GM23338 (cell line): ENCODE data around the gene DSG1. TPM values are rescaled to one million over a fixed set of nuclear protein-coding genes. Genes with fewer than 3 reads are reported as not detected.

ENCODE experiments used
- ATAC-seq: fragments of 200-7000 bp; cut with Tn5 transposase; 3 replicates; pipeline ENCODE4 v1.9.1; 2020
- DNase-seq: peaks from one replicate; pipeline ENCODE4 v3.0.0-alpha.2; 2015; ENCODE audit warnings: low spot score
- H2AFZ ChIP-seq: fragments of 200-600 bp; sonication (generic); 2 replicates; pipeline ENCODE4 v1.8.0; 2016; ENCODE audit warnings: antibody characterized with exemption, mild to moderate bottlenecking, moderate library complexity
- H3F3A ChIP-seq: fragments of 200-600 bp; sonication (generic); replicated peaks from 2 replicates; pipeline ENCODE4 v1.8.0; 2017; ENCODE audit warnings: antibody characterized with exemption, mixed run types, low read depth
- H3K27ac ChIP-seq: fragments of 200-600 bp; sonication (generic); 2 replicates; pipeline ENCODE4 v1.6.1; 2016; ENCODE audit warnings: low read depth
- H3K27me3 ChIP-seq: fragments of 200-600 bp; sonication (generic); 2 replicates; pipeline ENCODE4 v1.8.0; 2016; ENCODE audit warnings: mild to moderate bottlenecking, mixed run types, moderate library complexity; ENCODE audit not compliant: insufficient read depth
- H3K36me3 ChIP-seq: fragments of 200-600 bp; sonication (generic); 2 replicates; pipeline ENCODE4 v1.8.0; 2016; ENCODE audit warnings: mild to moderate bottlenecking; ENCODE audit not compliant: insufficient read depth
- H3K4me1 ChIP-seq: fragments of 200-600 bp; sonication (generic); 2 replicates; pipeline ENCODE4 v1.8.0; 2016; ENCODE audit warnings: mild to moderate bottlenecking, moderate library complexity; ENCODE audit not compliant: insufficient read depth
- H3K4me2 ChIP-seq: fragments of 200-600 bp; sonication (generic); 2 replicates; pipeline ENCODE4 v1.7.1; 2017; ENCODE audit warnings: mixed run types
- H3K4me3 ChIP-seq: fragments of 200-600 bp; sonication (generic); 2 replicates; pipeline ENCODE4 v1.6.1; 2016; ENCODE audit warnings: mixed run types
- H3K79me2 ChIP-seq: fragments of 200-600 bp; sonication (generic); replicated peaks from 2 replicates; pipeline ENCODE4 v1.8.0; 2017; ENCODE audit warnings: mild to moderate bottlenecking; ENCODE audit not compliant: insufficient read depth
- H3K9me2 ChIP-seq: fragments of 200-600 bp; sonication (generic); 2 replicates; pipeline ENCODE4 v1.8.0; 2017; ENCODE audit not compliant: insufficient read depth
- H4K20me1 ChIP-seq: fragments of 200-600 bp; sonication (generic); replicated peaks from 2 replicates; pipeline ENCODE4 v1.8.0; 2017; ENCODE audit warnings: mild to moderate bottlenecking; ENCODE audit not compliant: insufficient read depth
- H3K27ac Mint-ChIP-seq: 2 replicates; pipeline ENCODE4 v1.8.0; 2020; ENCODE audit warnings: inconsistent platforms, mild to moderate bottlenecking, moderate library complexity, mixed read lengths
- H3K27me3 Mint-ChIP-seq: 3 replicates; pipeline ENCODE4 v1.8.0; 2022; ENCODE audit warnings: low read depth, mild to moderate bottlenecking, moderate library complexity, mixed read lengths, inconsistent platforms; ENCODE audit not compliant: insufficient read depth, poor library complexity
- H3K36me3 Mint-ChIP-seq: 3 replicates; pipeline ENCODE4 v1.8.0; 2021; ENCODE audit warnings: low read depth, mild to moderate bottlenecking, inconsistent platforms, moderate library complexity, mixed read lengths
- H3K4me1 Mint-ChIP-seq: 3 replicates; pipeline ENCODE4 v1.8.0; 2020; ENCODE audit warnings: mild to moderate bottlenecking, inconsistent platforms, mixed read lengths
- H3K4me3 Mint-ChIP-seq: 3 replicates; pipeline ENCODE4 v1.8.0; 2021; ENCODE audit warnings: moderate library complexity, mild to moderate bottlenecking, inconsistent platforms, mixed read lengths
- H3K9me3 Mint-ChIP-seq: 3 replicates; pipeline ENCODE4 v1.8.0; 2020; ENCODE audit warnings: moderate library complexity, mild to moderate bottlenecking, inconsistent platforms, mixed read lengths
- CREB1 ChIP-seq: fragments of 250-450 bp; sonication (Bioruptor Pico); IDR thresholded peaks from 2 replicates; pipeline ENCODE4 v1.5.0; 2020; ENCODE audit warnings: low read depth, mild to moderate bottlenecking, moderate library complexity
- EZH2 ChIP-seq: fragments of 200-600 bp; sonication (generic); IDR thresholded peaks from one replicate; pipeline ENCODE4 v1.8.0; 2017; ENCODE audit warnings: antibody characterized with exemption, mild to moderate bottlenecking, low read depth; ENCODE audit not compliant: unreplicated experiment
- EZH2phosphoT487 ChIP-seq: fragments of 200-600 bp; sonication (generic); IDR thresholded peaks from one replicate; pipeline ENCODE4 v1.8.1; 2018; ENCODE audit warnings: antibody characterized with exemption; ENCODE audit not compliant: unreplicated experiment
- JUNB ChIP-seq: IDR thresholded peaks from one replicate; pipeline ENCODE4 v1.6.1; 2016; ENCODE audit warnings: antibody characterized with exemption; ENCODE audit not compliant: unreplicated experiment
- NANOG ChIP-seq: IDR thresholded peaks from 2 replicates; pipeline ENCODE4 v1.6.1; 2016; ENCODE audit warnings: antibody characterized with exemption, borderline replicate concordance
- POLR2AphosphoS5 ChIP-seq: IDR thresholded peaks from 2 replicates; pipeline ENCODE4 v1.6.1; 2016; ENCODE audit warnings: antibody characterized with exemption, low read depth
- STAT1 ChIP-seq: IDR thresholded peaks from one replicate; pipeline ENCODE4 v1.6.1; 2016; ENCODE audit warnings: antibody characterized with exemption; ENCODE audit not compliant: unreplicated experiment
- ZNF114 ChIP-seq: fragments of 250-450 bp; sonication (Bioruptor Pico); IDR thresholded peaks from 2 replicates; pipeline ENCODE4 v1.5.0; 2020; ENCODE audit warnings: mild to moderate bottlenecking, moderate library complexity
- ZNF331 ChIP-seq: fragments of 250-450 bp; sonication (Bioruptor Pico); IDR thresholded peaks from 2 replicates; pipeline ENCODE4 v1.5.0; 2020; ENCODE audit warnings: low read depth, mild to moderate bottlenecking, moderate library complexity
- polyA plus RNA-seq: library from polyadenylated mRNA; unstranded; fragments of >200 nt; fragmentation: Nextera tagmentation; extraction: Ambion mirVana; gene quantifications from 2 replicates; pipeline ENCODE4 v1.2.1, GENCODE V29; 2016
- total RNA-seq: library from RNA; depleted of rRNA; stranded (reverse); fragments of >200 nt; shearing (Covaris generic); gene quantifications from 2 replicates; pipeline ENCODE4 v1.2.3, GENCODE V29; 2014
- TF ChIP-seq, protein P1 (sequence below): IDR thresholded peaks from one replicate; pipeline ENCODE4 v1.6.1; 2018; ENCODE audit warnings: antibody characterized with exemption; ENCODE audit not compliant: unreplicated experiment
- TF ChIP-seq, protein P2 (sequence below): fragments of 250-450 bp; sonication (Bioruptor Pico); IDR thresholded peaks from 2 replicates; pipeline ENCODE4 v1.5.0; 2020; ENCODE audit warnings: mild to moderate bottlenecking, moderate library complexity
- TF ChIP-seq, protein P3 (sequence below): IDR thresholded peaks from 2 replicates; pipeline ENCODE4 v1.6.1; 2016; ENCODE audit warnings: antibody characterized with exemption
- TF ChIP-seq, protein P4 (sequence below), 2 experiments: fragments of 200-600 bp in 1 of 2; sonication (generic) in 1 of 2; conservative IDR thresholded peaks; 2 replicates each; pipeline versions ENCODE4 v1.5.1 to v1.6.1; 2016 to 2017; ENCODE audit warnings: antibody characterized with exemption in 2 of 2, low read depth in 2 of 2, mild to moderate bottlenecking in 2 of 2, moderate library complexity in 1 of 2

Gene DSG1
- total and polyA plus RNA-seq, 2 experiments from 2014 or later: not detected

DNA sequence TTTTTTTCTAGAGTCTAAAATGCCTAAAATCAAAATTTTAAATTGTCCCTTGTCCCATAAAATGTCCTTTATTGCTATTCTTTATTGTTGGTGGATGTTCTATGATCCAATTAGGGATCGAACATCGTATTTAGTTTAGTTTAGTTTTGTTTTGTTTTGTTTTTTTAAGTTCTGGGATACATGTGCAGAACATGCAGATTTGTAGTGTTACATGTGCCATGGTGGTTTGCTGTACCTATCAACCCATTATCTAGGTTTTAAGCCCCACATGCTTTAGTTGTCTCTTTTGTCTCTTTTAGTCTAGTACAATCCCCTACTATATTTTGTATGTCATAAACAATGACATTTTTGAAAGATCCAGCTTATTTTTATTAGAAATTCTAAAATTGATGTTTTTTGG, 8.8 kb upstream of the DSG1 start:
- H3K36me3 Mint-ChIP-seq: no peaks in the 10 kb centered on the region; the same call in 2 of the 3 replicates
- Histone ChIP-seq H3K9me2 (no peaks in the 10 kb centered on the region), H3K4me1 (no peaks in the 10 kb centered on the region), H3K27me3 (no peaks in the 10 kb centered on the region), H2AFZ (no peak overlapping the region), H3K79me2 (no peaks in the 10 kb centered on the region), H3K27ac (no peak overlapping the region), H3F3A (no peaks in the 10 kb centered on the region), H4K20me1 (no peaks in the 10 kb centered on the region), H3K4me2 (no peak overlapping the region), H3K4me3 (no peak overlapping the region), H3K36me3 (no peaks in the 10 kb centered on the region)
- TF ChIP-seq, protein P1, sequence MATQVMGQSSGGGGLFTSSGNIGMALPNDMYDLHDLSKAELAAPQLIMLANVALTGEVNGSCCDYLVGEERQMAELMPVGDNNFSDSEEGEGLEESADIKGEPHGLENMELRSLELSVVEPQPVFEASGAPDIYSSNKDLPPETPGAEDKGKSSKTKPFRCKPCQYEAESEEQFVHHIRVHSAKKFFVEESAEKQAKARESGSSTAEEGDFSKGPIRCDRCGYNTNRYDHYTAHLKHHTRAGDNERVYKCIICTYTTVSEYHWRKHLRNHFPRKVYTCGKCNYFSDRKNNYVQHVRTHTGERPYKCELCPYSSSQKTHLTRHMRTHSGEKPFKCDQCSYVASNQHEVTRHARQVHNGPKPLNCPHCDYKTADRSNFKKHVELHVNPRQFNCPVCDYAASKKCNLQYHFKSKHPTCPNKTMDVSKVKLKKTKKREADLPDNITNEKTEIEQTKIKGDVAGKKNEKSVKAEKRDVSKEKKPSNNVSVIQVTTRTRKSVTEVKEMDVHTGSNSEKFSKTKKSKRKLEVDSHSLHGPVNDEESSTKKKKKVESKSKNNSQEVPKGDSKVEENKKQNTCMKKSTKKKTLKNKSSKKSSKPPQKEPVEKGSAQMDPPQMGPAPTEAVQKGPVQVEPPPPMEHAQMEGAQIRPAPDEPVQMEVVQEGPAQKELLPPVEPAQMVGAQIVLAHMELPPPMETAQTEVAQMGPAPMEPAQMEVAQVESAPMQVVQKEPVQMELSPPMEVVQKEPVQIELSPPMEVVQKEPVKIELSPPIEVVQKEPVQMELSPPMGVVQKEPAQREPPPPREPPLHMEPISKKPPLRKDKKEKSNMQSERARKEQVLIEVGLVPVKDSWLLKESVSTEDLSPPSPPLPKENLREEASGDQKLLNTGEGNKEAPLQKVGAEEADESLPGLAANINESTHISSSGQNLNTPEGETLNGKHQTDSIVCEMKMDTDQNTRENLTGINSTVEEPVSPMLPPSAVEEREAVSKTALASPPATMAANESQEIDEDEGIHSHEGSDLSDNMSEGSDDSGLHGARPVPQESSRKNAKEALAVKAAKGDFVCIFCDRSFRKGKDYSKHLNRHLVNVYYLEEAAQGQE: no peak
- TF ChIP-seq, protein P2, sequence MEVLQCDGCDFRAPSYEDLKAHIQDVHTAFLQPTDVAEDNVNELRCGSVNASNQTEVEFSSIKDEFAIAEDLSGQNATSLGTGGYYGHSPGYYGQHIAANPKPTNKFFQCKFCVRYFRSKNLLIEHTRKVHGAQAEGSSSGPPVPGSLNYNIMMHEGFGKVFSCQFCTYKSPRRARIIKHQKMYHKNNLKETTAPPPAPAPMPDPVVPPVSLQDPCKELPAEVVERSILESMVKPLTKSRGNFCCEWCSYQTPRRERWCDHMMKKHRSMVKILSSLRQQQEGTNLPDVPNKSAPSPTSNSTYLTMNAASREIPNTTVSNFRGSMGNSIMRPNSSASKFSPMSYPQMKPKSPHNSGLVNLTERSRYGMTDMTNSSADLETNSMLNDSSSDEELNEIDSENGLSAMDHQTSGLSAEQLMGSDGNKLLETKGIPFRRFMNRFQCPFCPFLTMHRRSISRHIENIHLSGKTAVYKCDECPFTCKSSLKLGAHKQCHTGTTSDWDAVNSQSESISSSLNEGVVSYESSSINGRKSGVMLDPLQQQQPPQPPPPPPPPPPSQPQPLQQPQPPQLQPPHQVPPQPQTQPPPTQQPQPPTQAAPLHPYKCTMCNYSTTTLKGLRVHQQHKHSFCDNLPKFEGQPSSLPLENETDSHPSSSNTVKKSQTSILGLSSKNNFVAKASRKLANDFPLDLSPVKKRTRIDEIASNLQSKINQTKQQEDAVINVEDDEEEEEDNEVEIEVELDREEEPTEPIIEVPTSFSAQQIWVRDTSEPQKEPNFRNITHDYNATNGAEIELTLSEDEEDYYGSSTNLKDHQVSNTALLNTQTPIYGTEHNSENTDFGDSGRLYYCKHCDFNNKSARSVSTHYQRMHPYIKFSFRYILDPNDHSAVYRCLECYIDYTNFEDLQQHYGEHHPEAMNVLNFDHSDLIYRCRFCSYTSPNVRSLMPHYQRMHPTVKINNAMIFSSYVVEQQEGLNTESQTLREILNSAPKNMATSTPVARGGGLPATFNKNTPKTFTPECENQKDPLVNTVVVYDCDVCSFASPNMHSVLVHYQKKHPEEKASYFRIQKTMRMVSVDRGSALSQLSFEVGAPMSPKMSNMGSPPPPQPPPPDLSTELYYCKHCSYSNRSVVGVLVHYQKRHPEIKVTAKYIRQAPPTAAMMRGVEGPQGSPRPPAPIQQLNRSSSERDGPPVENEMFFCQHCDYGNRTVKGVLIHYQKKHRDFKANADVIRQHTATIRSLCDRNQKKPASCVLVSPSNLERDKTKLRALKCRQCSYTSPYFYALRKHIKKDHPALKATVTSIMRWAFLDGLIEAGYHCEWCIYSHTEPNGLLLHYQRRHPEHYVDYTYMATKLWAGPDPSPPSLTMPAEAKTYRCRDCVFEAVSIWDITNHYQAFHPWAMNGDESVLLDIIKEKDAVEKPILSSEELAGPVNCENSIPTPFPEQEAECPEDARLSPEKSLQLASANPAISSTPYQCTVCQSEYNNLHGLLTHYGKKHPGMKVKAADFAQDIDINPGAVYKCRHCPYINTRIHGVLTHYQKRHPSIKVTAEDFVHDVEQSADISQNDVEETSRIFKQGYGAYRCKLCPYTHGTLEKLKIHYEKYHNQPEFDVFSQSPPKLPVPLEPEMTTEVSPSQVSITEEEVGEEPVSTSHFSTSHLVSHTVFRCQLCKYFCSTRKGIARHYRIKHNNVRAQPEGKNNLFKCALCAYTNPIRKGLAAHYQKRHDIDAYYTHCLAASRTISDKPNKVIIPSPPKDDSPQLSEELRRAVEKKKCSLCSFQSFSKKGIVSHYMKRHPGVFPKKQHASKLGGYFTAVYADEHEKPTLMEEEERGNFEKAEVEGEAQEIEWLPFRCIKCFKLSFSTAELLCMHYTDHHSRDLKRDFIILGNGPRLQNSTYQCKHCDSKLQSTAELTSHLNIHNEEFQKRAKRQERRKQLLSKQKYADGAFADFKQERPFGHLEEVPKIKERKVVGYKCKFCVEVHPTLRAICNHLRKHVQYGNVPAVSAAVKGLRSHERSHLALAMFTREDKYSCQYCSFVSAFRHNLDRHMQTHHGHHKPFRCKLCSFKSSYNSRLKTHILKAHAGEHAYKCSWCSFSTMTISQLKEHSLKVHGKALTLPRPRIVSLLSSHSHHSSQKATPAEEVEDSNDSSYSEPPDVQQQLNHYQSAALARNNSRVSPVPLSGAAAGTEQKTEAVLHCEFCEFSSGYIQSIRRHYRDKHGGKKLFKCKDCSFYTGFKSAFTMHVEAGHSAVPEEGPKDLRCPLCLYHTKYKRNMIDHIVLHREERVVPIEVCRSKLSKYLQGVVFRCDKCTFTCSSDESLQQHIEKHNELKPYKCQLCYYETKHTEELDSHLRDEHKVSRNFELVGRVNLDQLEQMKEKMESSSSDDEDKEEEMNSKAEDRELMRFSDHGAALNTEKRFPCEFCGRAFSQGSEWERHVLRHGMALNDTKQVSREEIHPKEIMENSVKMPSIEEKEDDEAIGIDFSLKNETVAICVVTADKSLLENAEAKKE (CRISPR knock-in tag): no peak
- no peak for TF ChIP-seq EZH2phosphoT487
- no peak for TF ChIP-seq EZH2
- no peak for TF ChIP-seq STAT1
- TF ChIP-seq ZNF114 (CRISPR knock-in tag): no peak
- TF ChIP-seq ZNF331 (CRISPR knock-in tag): no peak
- no peak for TF ChIP-seq JUNB
- TF ChIP-seq CREB1: no peak
- TF ChIP-seq, protein P3, sequence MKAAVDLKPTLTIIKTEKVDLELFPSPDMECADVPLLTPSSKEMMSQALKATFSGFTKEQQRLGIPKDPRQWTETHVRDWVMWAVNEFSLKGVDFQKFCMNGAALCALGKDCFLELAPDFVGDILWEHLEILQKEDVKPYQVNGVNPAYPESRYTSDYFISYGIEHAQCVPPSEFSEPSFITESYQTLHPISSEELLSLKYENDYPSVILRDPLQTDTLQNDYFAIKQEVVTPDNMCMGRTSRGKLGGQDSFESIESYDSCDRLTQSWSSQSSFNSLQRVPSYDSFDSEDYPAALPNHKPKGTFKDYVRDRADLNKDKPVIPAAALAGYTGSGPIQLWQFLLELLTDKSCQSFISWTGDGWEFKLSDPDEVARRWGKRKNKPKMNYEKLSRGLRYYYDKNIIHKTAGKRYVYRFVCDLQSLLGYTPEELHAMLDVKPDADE: no peak
- no peak for TF ChIP-seq NANOG
- TF ChIP-seq, protein P4, sequence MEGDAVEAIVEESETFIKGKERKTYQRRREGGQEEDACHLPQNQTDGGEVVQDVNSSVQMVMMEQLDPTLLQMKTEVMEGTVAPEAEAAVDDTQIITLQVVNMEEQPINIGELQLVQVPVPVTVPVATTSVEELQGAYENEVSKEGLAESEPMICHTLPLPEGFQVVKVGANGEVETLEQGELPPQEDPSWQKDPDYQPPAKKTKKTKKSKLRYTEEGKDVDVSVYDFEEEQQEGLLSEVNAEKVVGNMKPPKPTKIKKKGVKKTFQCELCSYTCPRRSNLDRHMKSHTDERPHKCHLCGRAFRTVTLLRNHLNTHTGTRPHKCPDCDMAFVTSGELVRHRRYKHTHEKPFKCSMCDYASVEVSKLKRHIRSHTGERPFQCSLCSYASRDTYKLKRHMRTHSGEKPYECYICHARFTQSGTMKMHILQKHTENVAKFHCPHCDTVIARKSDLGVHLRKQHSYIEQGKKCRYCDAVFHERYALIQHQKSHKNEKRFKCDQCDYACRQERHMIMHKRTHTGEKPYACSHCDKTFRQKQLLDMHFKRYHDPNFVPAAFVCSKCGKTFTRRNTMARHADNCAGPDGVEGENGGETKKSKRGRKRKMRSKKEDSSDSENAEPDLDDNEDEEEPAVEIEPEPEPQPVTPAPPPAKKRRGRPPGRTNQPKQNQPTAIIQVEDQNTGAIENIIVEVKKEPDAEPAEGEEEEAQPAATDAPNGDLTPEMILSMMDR (conservative IDR thresholded peaks at IDR 0.05; ENCODE audit: low read depth in 2 of 2): no peak
- no peak for TF ChIP-seq POLR2AphosphoS5
- no peaks in the 10 kb centered on the region for H3K4me1 Mint-ChIP-seq
- H3K9me3 Mint-ChIP-seq: no peaks in the 10 kb centered on the region; the same call in 2 of the 3 replicates
- H3K27me3 Mint-ChIP-seq: no peaks in the 10 kb centered on the region
- H3K4me3 Mint-ChIP-seq: no peak overlapping the region
- DNase-seq (no peak), ATAC-seq (no peak)
- no peak overlapping the region for H3K27ac Mint-ChIP-seq
